Measurements from ENCODE around the gene ALDH3B2.

GRCh38 chr11:67696998-67697397 is 22.6 kb upstream of the ALDH3B2 start:
- TF ChIP-seq CTCF (IDR thresholded peaks at IDR 0.05) (no peak), POLR2AphosphoS5 (IDR thresholded peaks at IDR 0.05) (no peak)

All from breast epithelium (tissue), 3 donors.